Body of pancreas (tissue), 4 donors: ENCODE results near the gene KCNJ10. TPM values are rescaled to one million over a fixed set of nuclear protein-coding genes. Genes with fewer than 3 reads are reported as not detected.

Experiments
- ATAC-seq: fragments of 150-250 bp; one replicate; pipeline ENCODE4 v1.9.1; 2016
- DNase-seq, 4 donors: peaks; one replicate each; pipeline ENCODE4 v3.0.0-alpha.2; 2019
- H3K27ac ChIP-seq, 4 donors: fragments of 200-600 bp; sonication (generic); 1 replicate in 3 of 4; 2 replicates in 1 of 4; pipeline versions ENCODE4 v1.5.1 to v1.6.1; 2016 to 2019; ENCODE audit warnings: mild to moderate bottlenecking in 1 of 4, mixed read lengths in 1 of 4, moderate library complexity in 1 of 4
- H3K27me3 ChIP-seq, 2 donors: fragments of 200-600 bp; sonication (generic); one replicate each; pipeline ENCODE4 v1.6.0; 2016; ENCODE audit warnings: mild to moderate bottlenecking in 1 of 2
- H3K36me3 ChIP-seq, 2 donors: fragments of 200-600 bp; sonication (generic); replicated peaks in 1 of 2; 2 replicates each; pipeline ENCODE4 v1.5.1; 2016; ENCODE audit warnings: low read depth in 2 of 2; ENCODE audit not compliant: insufficient read depth in 1 of 2
- H3K4me1 ChIP-seq: fragments of 200-600 bp; sonication (generic); one replicate; pipeline ENCODE4 v1.6.0; 2016
- H3K4me3 ChIP-seq, 2 donors: fragments of 200-600 bp; sonication (generic); 1 replicate in 1 of 2; 2 replicates in 1 of 2; pipeline ENCODE4 v1.5.1; 2016 to 2019
- H3K9me3 ChIP-seq, 3 donors: fragments of 200-600 bp; sonication (generic); 1 replicate in 2 of 3; 2 replicates in 1 of 3; pipeline ENCODE4 v1.5.1; 2016
- CTCF ChIP-seq, 7 experiments: fragments of 450-650 bp in 4 of 7; fragments of 200-600 bp in 3 of 7; sonication (generic) in 3 of 7; IDR thresholded peaks; one replicate each; pipeline ENCODE4 v1.5.1; 2016 to 2019; ENCODE audit warnings: antibody characterized with exemption in 7 of 7
- POLR2A ChIP-seq, 3 donors: fragments of 450-650 bp; IDR thresholded peaks; one replicate each; pipeline ENCODE4 v1.6.1; 2016; ENCODE audit warnings: antibody characterized with exemption in 3 of 3, mild to moderate bottlenecking in 2 of 3
- WGBS, 2 donors: methylation state at CpG; one replicate each; pipeline ENCODE4 v1.1.5; 2017; 5-methylcytosine and 5-hydroxymethylcytosine counted together
- intact Hi-C: fragments of 100-400 bp; cut with DNase I; formaldehyde crosslinking; loops from one replicate; pipeline ENCODE4 v1.15.1; 2023
- total RNA-seq, 2 donors: library from RNA; depleted of rRNA; stranded (reverse); fragments of >200 nt; gene quantifications; one replicate each; pipeline ENCODE4 v1.1.0, GENCODE V29; 2016

The KCNJ10 gene
- total RNA-seq, 2 donors from 2014 or later: not detected

GRCh38 chr1:159951551-159951950, 118.4 kb downstream of the KCNJ10 start:
- H3K27me3 ChIP-seq: no peaks in the 10 kb centered on the region
- 69 to 79% methylated on average over 1 of the region's 1 CpG for WGBS, 2 donors
- H3K4me3 ChIP-seq: no peak overlapping the region
- H3K4me1 ChIP-seq: peaks cover 8% of the 10 kb centered on the region
- TF ChIP-seq CTCF (IDR thresholded peaks at IDR 0.05) (no peak), POLR2A (IDR thresholded peaks at IDR 0.05) (no peak)
- no peaks in the 10 kb centered on the region for H3K9me3 ChIP-seq
- no peak for ATAC-seq
- no peaks in the 10 kb centered on the region for H3K36me3 ChIP-seq
- no peak for DNase-seq
- no peak overlapping the region for H3K27ac ChIP-seq
- intact Hi-C loops: no loop called here

DNA sequence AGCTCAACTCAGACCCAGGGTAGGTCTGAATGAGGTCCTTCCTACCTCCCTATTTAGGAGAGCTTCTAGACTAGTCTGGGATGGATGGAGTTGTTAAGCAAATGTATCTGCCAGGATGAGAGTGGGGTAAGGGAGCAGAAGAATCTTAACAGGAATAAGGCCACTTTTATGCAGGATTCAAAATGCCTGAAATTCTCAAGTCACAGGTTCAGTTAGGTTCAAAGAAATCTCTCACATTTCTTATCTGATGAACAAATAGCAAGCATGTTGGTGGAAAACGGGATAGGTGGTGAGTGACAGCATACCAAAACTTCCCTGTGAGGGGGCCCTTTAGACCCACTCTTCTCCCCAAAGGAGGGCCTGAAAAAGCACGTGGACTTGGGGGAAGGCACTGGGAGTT, 118.9 kb downstream of the KCNJ10 start:
- ATAC-seq: no peak
- intact Hi-C loops: no loop called here
- no peaks in the 10 kb centered on the region for H3K27me3 ChIP-seq

DNA sequence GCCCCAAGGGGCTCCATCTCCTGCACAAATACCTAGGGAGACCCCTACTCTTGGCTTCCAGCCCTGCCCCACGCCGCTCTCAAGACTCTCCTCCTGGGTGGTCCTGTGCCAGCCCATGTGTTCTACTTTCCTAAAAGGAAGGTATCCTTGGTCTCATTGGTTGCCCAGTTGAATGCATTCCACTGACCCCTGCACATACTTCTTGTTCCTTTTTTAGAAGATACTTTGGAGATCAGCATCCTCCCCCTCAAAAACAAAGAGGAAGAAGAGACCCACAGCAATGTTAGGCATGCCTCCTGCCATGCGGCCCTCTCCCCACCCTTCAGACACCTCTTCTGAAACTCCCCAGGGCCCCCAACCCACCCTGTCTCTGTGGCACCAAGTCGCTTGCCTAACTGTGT, 120.0 kb downstream of the KCNJ10 start:
- H3K36me3 ChIP-seq: no peaks in the 10 kb centered on the region
- H3K4me1 ChIP-seq: peaks cover 23% of the 10 kb centered on the region
- no peak for TF ChIP-seq CTCF (IDR thresholded peaks at IDR 0.05)
- TF ChIP-seq POLR2A (IDR thresholded peaks at IDR 0.05): no peak
- H3K27ac ChIP-seq: no peak overlapping the region
- 85 to 98% methylated on average over 4 of the region's 4 CpGs for WGBS, 2 donors
- H3K4me3 ChIP-seq: no peak overlapping the region
- ATAC-seq (no peak), DNase-seq (no peak)
- no peaks in the 10 kb centered on the region for H3K9me3 ChIP-seq
- intact Hi-C loops: no loop called here
- H3K27me3 ChIP-seq: no peaks in the 10 kb centered on the region

More for the DNA sequence above, 118.9 kb downstream of the KCNJ10 start:
- peaks cover 13% of the 10 kb centered on the region for H3K4me1 ChIP-seq
- no peak for DNase-seq
- H3K36me3 ChIP-seq: no peaks in the 10 kb centered on the region
- no peak overlapping the region for H3K27ac ChIP-seq
- 51 to 55% methylated on average over 2 of the region's 2 CpGs for WGBS, 2 donors
- H3K4me3 ChIP-seq: no peak overlapping the region
- no peaks in the 10 kb centered on the region for H3K9me3 ChIP-seq
- no peak for TF ChIP-seq POLR2A (IDR thresholded peaks at IDR 0.05)
- TF ChIP-seq CTCF (IDR thresholded peaks at IDR 0.05): no peak

DNA sequence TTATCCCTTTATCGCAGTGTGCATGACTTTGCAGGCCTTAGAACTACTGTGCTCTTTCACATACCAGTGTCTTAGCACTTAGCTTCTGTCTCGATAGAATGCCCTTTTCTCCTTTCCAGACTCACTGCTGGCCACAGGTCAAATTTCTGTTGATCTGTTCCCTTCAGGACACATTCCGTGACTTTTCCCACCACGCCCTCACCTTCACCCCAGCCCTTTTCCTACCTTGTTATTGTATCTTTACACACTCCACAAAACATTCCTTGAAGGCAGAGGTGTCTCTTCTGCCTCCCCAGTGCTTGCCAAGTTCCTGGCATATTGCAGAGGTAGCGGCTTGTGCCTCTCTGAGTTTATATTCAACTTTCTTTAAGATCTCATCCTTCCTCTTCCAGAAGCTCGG, 120.8 kb downstream of the KCNJ10 start:
- H3K27me3 ChIP-seq: no peaks in the 10 kb centered on the region
- no peak overlapping the region for H3K27ac ChIP-seq
- DNase-seq (no peak), ATAC-seq (no peak)
- TF ChIP-seq POLR2A (IDR thresholded peaks at IDR 0.05): no peak
- no peak for TF ChIP-seq CTCF (IDR thresholded peaks at IDR 0.05)
- no peaks in the 10 kb centered on the region for H3K36me3 ChIP-seq
- peaks cover 26% of the 10 kb centered on the region for H3K4me1 ChIP-seq
- no peaks in the 10 kb centered on the region for H3K9me3 ChIP-seq
- no peak overlapping the region for H3K4me3 ChIP-seq
- intact Hi-C loops: no loop called here
- 49 to 55% methylated on average over 6 of the region's 6 CpGs for WGBS, 2 donors

Other genes with a start within 250 kb of the KCNJ10 start
- gene SLAMF8, start 243.3 kb downstream of the KCNJ10 start, total RNA-seq: 1 to 10 TPM in 1 of 2 donors, not detected in 1; 3.6 TPM
- gene VSIG8, start 207.5 kb downstream of the KCNJ10 start, total RNA-seq: not detected
- gene CFAP45, start 170.0 kb downstream of the KCNJ10 start, total RNA-seq: not detected
- gene TAGLN2, start 144.7 kb downstream of the KCNJ10 start, total RNA-seq: 100 to 1,000 TPM in 1 of 2 donors, 10 to 100 TPM in 1; 63.0 to 118 TPM
- 1 to 10 TPM; 2.3 to 4.9 TPM for gene IGSF9, start 124.5 kb downstream of the KCNJ10 start, total RNA-seq
- gene SLAMF9, start 115.9 kb downstream of the KCNJ10 start, total RNA-seq: not detected
- 1 to 10 TPM; 4.9 to 7.8 TPM for gene PIGM, start 38.2 kb downstream of the KCNJ10 start, total RNA-seq
- gene KCNJ9, start 11.4 kb upstream of the KCNJ10 start, total RNA-seq: not detected
- gene IGSF8, start 28.5 kb upstream of the KCNJ10 start, total RNA-seq: 10 to 100 TPM; 18.4 to 46.8 TPM
- 10 to 100 TPM in 1 of 2 donors, 1 to 10 TPM in 1; 1.6 to 41.2 TPM for gene ATP1A2, start 45.6 kb upstream of the KCNJ10 start, total RNA-seq
- gene ATP1A4, start 81.4 kb upstream of the KCNJ10 start, total RNA-seq: not detected
- gene CASQ1, start 120.4 kb upstream of the KCNJ10 start, total RNA-seq: not detected
- gene PEA15, start 135.2 kb upstream of the KCNJ10 start, total RNA-seq: 10 to 100 TPM; 21.4 to 23.9 TPM
- 100 to 1,000 TPM; 123 to 190 TPM for gene DCAF8, start 192.4 kb upstream of the KCNJ10 start, total RNA-seq
- 10 to 100 TPM; 15.6 to 18.5 TPM for gene PEX19, start 215.0 kb upstream of the KCNJ10 start, total RNA-seq